Mesenchymal stem cell (in vitro differentiated cells and primary cell): ENCODE measurements around the gene HES4.

Experiments
- DNase-seq: peaks from one replicate; pipeline ENCODE4 v3.0.0-alpha.2; 2013
- H2AFZ ChIP-seq: one replicate; pipeline ENCODE4 v1.6.1; 2013; ENCODE audit warnings: low read depth, mild to moderate bottlenecking, control low read depth, inconsistent platforms, low read length, moderate library complexity
- H2AK5ac ChIP-seq: 2 replicates; pipeline ENCODE4 v1.6.1; 2013; ENCODE audit warnings: low read length, moderate library complexity, mild to moderate bottlenecking, inconsistent platforms; ENCODE audit not compliant: severe bottlenecking
- H2BK120ac ChIP-seq: one replicate; pipeline ENCODE4 v1.6.1; 2013; ENCODE audit warnings: low read depth, mild to moderate bottlenecking, inconsistent platforms, low read length, moderate library complexity
- H2BK12ac ChIP-seq, 2 experiments: one replicate each; pipeline ENCODE4 v1.6.1; 2013; ENCODE audit warnings: inconsistent platforms in 2 of 2, low read length in 2 of 2, mild to moderate bottlenecking in 2 of 2, moderate library complexity in 2 of 2, control low read depth in 1 of 2
- H2BK15ac ChIP-seq: one replicate; pipeline ENCODE4 v1.6.1; 2013; ENCODE audit warnings: mild to moderate bottlenecking, low read depth, inconsistent platforms; ENCODE audit not compliant: poor library complexity, severe bottlenecking
- H2BK5ac ChIP-seq: 2 replicates; pipeline ENCODE4 v1.6.1; 2013; ENCODE audit warnings: low read depth, mild to moderate bottlenecking, low read length, control low read depth, inconsistent platforms; ENCODE audit not compliant: poor library complexity, severe bottlenecking
- H3K14ac ChIP-seq, 2 experiments: one replicate each; pipeline ENCODE4 v1.6.1; 2013; ENCODE audit warnings: inconsistent platforms in 2 of 2, low read length in 2 of 2, control low read depth in 1 of 2, mild to moderate bottlenecking in 1 of 2, moderate library complexity in 1 of 2
- H3K18ac ChIP-seq, 2 experiments: one replicate each; pipeline ENCODE4 v1.6.1; 2013; ENCODE audit warnings: inconsistent platforms in 2 of 2, low read length in 2 of 2, control low read depth in 1 of 2, low read depth in 1 of 2, mild to moderate bottlenecking in 1 of 2
- H3K23ac ChIP-seq, 2 experiments: one replicate each; pipeline ENCODE4 v1.6.1; 2013; ENCODE audit warnings: inconsistent platforms in 2 of 2, low read length in 2 of 2, mild to moderate bottlenecking in 2 of 2, moderate library complexity in 2 of 2, control low read depth in 1 of 2
- H3K27ac ChIP-seq: 2 replicates; pipeline ENCODE4 v1.5.1; 2013; ENCODE audit warnings: mild to moderate bottlenecking, moderate library complexity, low read length, control low read depth, inconsistent platforms; ENCODE audit not compliant: poor library complexity, severe bottlenecking
- H3K27me3 ChIP-seq, 2 experiments: 2 replicates each; pipeline versions ENCODE4 v1.6.1 to v1.7.0; 2013; ENCODE audit warnings: low read length in 2 of 2, mild to moderate bottlenecking in 2 of 2, moderate library complexity in 2 of 2, control low read depth in 1 of 2, inconsistent platforms in 1 of 2; ENCODE audit not compliant: control insufficient read depth in 1 of 2, insufficient read depth in 1 of 2
- H3K36me3 ChIP-seq, 2 experiments: 2 replicates each; pipeline versions ENCODE4 v1.6.1 to v1.7.0; 2013; ENCODE audit warnings: low read length in 2 of 2, control low read depth in 1 of 2, inconsistent platforms in 1 of 2, low read depth in 1 of 2, mild to moderate bottlenecking in 1 of 2; ENCODE audit not compliant: insufficient read depth in 2 of 2, control insufficient read depth in 1 of 2
- H3K4ac ChIP-seq, 2 experiments: one replicate each; pipeline ENCODE4 v1.6.1; 2013; ENCODE audit warnings: inconsistent platforms in 2 of 2, low read length in 2 of 2, mild to moderate bottlenecking in 2 of 2, moderate library complexity in 2 of 2, control low read depth in 1 of 2, low read depth in 1 of 2
- H3K4me1 ChIP-seq: 2 replicates; pipeline ENCODE4 v1.6.1; 2013; ENCODE audit warnings: low read depth, low read length, control low read depth; ENCODE audit not compliant: control insufficient read depth, insufficient read depth
- H3K4me2 ChIP-seq: 2 replicates; pipeline ENCODE4 v1.6.1; 2013; ENCODE audit warnings: low read length, mild to moderate bottlenecking, inconsistent platforms; ENCODE audit not compliant: poor library complexity, severe bottlenecking
- H3K4me3 ChIP-seq, 2 experiments: 2 replicates each; pipeline versions ENCODE4 v1.5.1 to v1.7.0; 2013; ENCODE audit warnings: low read length in 2 of 2, mild to moderate bottlenecking in 2 of 2, control low read depth in 1 of 2, low read depth in 1 of 2; ENCODE audit not compliant: insufficient read depth in 1 of 2
- H3K79me1 ChIP-seq: replicated peaks from 2 replicates; pipeline ENCODE4 v1.6.1; 2013; ENCODE audit warnings: mild to moderate bottlenecking, control low read depth, low read length, inconsistent platforms; ENCODE audit not compliant: poor library complexity, severe bottlenecking
- H3K9ac ChIP-seq: 2 replicates; pipeline ENCODE4 v1.7.0; 2013; ENCODE audit warnings: mild to moderate bottlenecking, low read length, moderate library complexity
- H3K9me3 ChIP-seq: 2 replicates; pipeline ENCODE4 v1.7.0; 2013; ENCODE audit warnings: mild to moderate bottlenecking, low read length; ENCODE audit not compliant: control insufficient read depth
- H4K8ac ChIP-seq: one replicate; pipeline ENCODE4 v1.6.1; 2013; ENCODE audit warnings: inconsistent platforms, mild to moderate bottlenecking, low read length, moderate library complexity
- H4K91ac ChIP-seq: one replicate; pipeline ENCODE4 v1.6.1; 2013; ENCODE audit warnings: mild to moderate bottlenecking, low read length, inconsistent platforms
- whole genome bisulfite sequencing: methylation state at CpG from one replicate; pipeline ENCODE4 v1.1.7; 2013; ENCODE audit warnings: mixed read lengths; 5-methylcytosine and 5-hydroxymethylcytosine counted together

HES4 gene

GRCh38 chr1:973459-974292, 26.2 kb downstream of the HES4 start:
- no peak overlapping the region for H4K8ac ChIP-seq
- peak overlapping the region; percentile 8 for H2BK15ac ChIP-seq
- no peak overlapping the region for H3K4me2 ChIP-seq
- DNase-seq: no peak
- no peak overlapping the region for H2BK5ac ChIP-seq
- H3K18ac ChIP-seq: no peak overlapping the region
- no peak overlapping the region for H2BK12ac ChIP-seq
- H3K27ac ChIP-seq: no peak overlapping the region
- H3K4me3 ChIP-seq: no peak overlapping the region
- no peak overlapping the region for H3K23ac ChIP-seq
- no peak overlapping the region for H2AK5ac ChIP-seq
- H4K91ac ChIP-seq: no peak overlapping the region
- no peaks in the 10 kb centered on the region for H3K79me1 ChIP-seq
- H3K9ac ChIP-seq: no peak overlapping the region
- no peaks in the 10 kb centered on the region for H3K9me3 ChIP-seq
- H3K4me1 ChIP-seq: peaks cover 8% of the 10 kb centered on the region
- no peak overlapping the region for H2BK120ac ChIP-seq
- H3K14ac ChIP-seq: no peak overlapping the region
- 87% methylated on average over 24 of the region's 28 CpGs for WGBS
- peaks cover 0 to 70% of the 10 kb centered on the region in 2 experiments for H3K27me3 ChIP-seq
- H3K4ac ChIP-seq: no peak overlapping the region
- no peak overlapping the region for H2AFZ ChIP-seq
- peaks cover 0 to 9% of the 10 kb centered on the region in 2 experiments for H3K36me3 ChIP-seq

GRCh38 chr1:972726-973458, 27.0 kb downstream of the HES4 start:
- H3K23ac ChIP-seq: no peak overlapping the region
- no peak overlapping the region for H3K9ac ChIP-seq
- no peak overlapping the region for H3K4me2 ChIP-seq
- no peak overlapping the region for H2AFZ ChIP-seq
- H3K14ac ChIP-seq: no peak overlapping the region
- no peak overlapping the region for H2BK120ac ChIP-seq
- H2AK5ac ChIP-seq: no peak overlapping the region
- H4K8ac ChIP-seq: no peak overlapping the region
- no peak overlapping the region for H2BK5ac ChIP-seq
- no peak overlapping the region for H3K4me3 ChIP-seq
- no peak overlapping the region for H4K91ac ChIP-seq
- DNase-seq: no peak
- H3K4me1 ChIP-seq: peaks cover 8% of the 10 kb centered on the region
- no peaks in the 10 kb centered on the region for H3K9me3 ChIP-seq
- no peak overlapping the region for H3K27ac ChIP-seq
- no peaks in the 10 kb centered on the region for H3K79me1 ChIP-seq
- no peak overlapping the region for H3K18ac ChIP-seq
- H3K27me3 ChIP-seq: peaks cover 0 to 77% of the 10 kb centered on the region in 2 experiments
- H3K36me3 ChIP-seq: peaks cover 0 to 9% of the 10 kb centered on the region in 2 experiments
- WGBS: 94% methylated on average over 21 of the region's 28 CpGs
- H2BK12ac ChIP-seq: no peak overlapping the region
- H3K4ac ChIP-seq: no peak overlapping the region
- H2BK15ac ChIP-seq: no peak overlapping the region

- no peak overlapping the region for H2BK5ac ChIP-seq
- H2AK5ac ChIP-seq: no peak overlapping the region
- H3K9ac ChIP-seq: no peak overlapping the region
- peaks cover 0 to 86% of the 10 kb centered on the region in 2 experiments for H3K27me3 ChIP-seq
- H3K36me3 ChIP-seq: peaks cover 0 to 9% of the 10 kb centered on the region in 2 experiments
- no peak overlapping the region for H2BK12ac ChIP-seq
- H3K14ac ChIP-seq: no peak overlapping the region
- DNase-seq: no peak
- no peak overlapping the region for H3K4me2 ChIP-seq
- no peak overlapping the region for H3K23ac ChIP-seq
- H3K79me1 ChIP-seq: no peaks in the 10 kb centered on the region
- WGBS: 91% methylated on average over 34 of the region's 34 CpGs
- H3K18ac ChIP-seq: no peak overlapping the region
- H3K27ac ChIP-seq: no peak overlapping the region
- H3K9me3 ChIP-seq: no peaks in the 10 kb centered on the region
- H2BK15ac ChIP-seq: peak overlapping the region; percentile 6
- H3K4me1 ChIP-seq: peaks cover 14% of the 10 kb centered on the region
- H4K8ac ChIP-seq: no peak overlapping the region
- H2AFZ ChIP-seq: no peak overlapping the region
- no peak overlapping the region for H2BK120ac ChIP-seq
- no peak overlapping the region for H4K91ac ChIP-seq
- H3K4me3 ChIP-seq: no peak overlapping the region
- H3K4ac ChIP-seq: no peak overlapping the region
These were observed 28.0 kb downstream of the HES4 start for GRCh38 chr1:971751-972506.
